Motor neuron (in vitro differentiated cells): ENCODE data around the gene LONP1. TPM values are rescaled to one million over a fixed set of nuclear protein-coding genes. Genes with fewer than 3 reads are reported as not detected.
"Not testable (repeated sequence)": the region's sequence is repeated elsewhere in the genome, so short reads cannot be mapped to it uniquely, and the experiment has no call there.

Source experiments
- ATAC-seq, 8 experiments: fragments of 200-7000 bp; cut with Tn5 transposase; replicated peaks in 6 of 8; 2 replicates each; pipeline ENCODE4 v1.8.0; 2021; ENCODE audit warnings: mild to moderate bottlenecking in 8 of 8, moderate library complexity in 8 of 8
- H3K27ac ChIP-seq, 2 donors: fragments of 250-450 bp; sonication (Bioruptor Pico); 2 replicates each; pipeline ENCODE4 v1.9.0; 2021; ENCODE audit warnings: antibody characterized with exemption in 2 of 2, mild to moderate bottlenecking in 2 of 2, moderate library complexity in 1 of 2
- H3K4me1 ChIP-seq, 2 donors: fragments of 250-450 bp; sonication (Bioruptor Pico); replicated peaks in 1 of 2; 2 replicates each; pipeline ENCODE4 v1.6.1; 2021; ENCODE audit warnings: antibody characterized with exemption in 2 of 2, mild to moderate bottlenecking in 2 of 2, moderate library complexity in 1 of 2
- H3K4me3 ChIP-seq, 5 donors: fragments of 250-450 bp; sonication (Bioruptor Pico); 2 replicates each; pipeline ENCODE4 v1.9.0; 2021; ENCODE audit warnings: antibody characterized with exemption in 5 of 5, mild to moderate bottlenecking in 5 of 5, moderate library complexity in 4 of 5
- WGBS, 10 experiments: fragments of 450-650 bp; shearing (Covaris generic); methylation state at CpG; one replicate each; pipeline ENCODE4 v1.0.0; 2022; 5-methylcytosine and 5-hydroxymethylcytosine counted together
- in situ Hi-C, 9 experiments: fragments of 400-800 bp; cut with MboI; loops; one replicate each; pipeline ENCODE4 v1.15.0; 2021; ENCODE audit warnings: low sequenced_read_pairs in 9 of 9, low pct_unique_long_range_greater_than_20kb in 2 of 9; ENCODE audit not compliant: unreplicated experiment in 9 of 9
- total RNA-seq, 8 experiments: library from RNA; unstranded; fragments of 300-600 nt; gene quantifications; 2 replicates each; pipeline versions ENCODE4 v1.2.3 to v1.2.4, GENCODE V29; 2022

The LONP1 gene
- total RNA-seq, result 100 to 1,000 TPM in 1 of 8 experiments, 10 to 100 TPM in 7; 49.8 to 109 (median 94.9) TPM

GRCh38 chr19:5719961-5720790 is at the start of gene LONP1, which contains the start of gene CATSPERD:
Gene LONP1 (minus strand): TSS chr19:5720146. CDS start chr19:5720132, 14 bp downstream.
Gene CATSPERD (plus strand): TSS chr19:5720637. CDS start chr19:5720738, 101 bp downstream.
- H3K4me1 ChIP-seq, result peaks cover 12 to 19% of the 10 kb centered on the region in 2 donors
- ATAC-seq, result peak; percentile 83 to 95 (median 86)
- H3K27ac ChIP-seq, result peak within 1 kb of the TSS; percentile 95 to 97
- WGBS, 10 experiments, result 0 to 10% (median 1%) methylated on average over 1 to 26 of the region's 90 CpGs; no CpG with 5 or more reads in 4 of the 10 experiments
- H3K4me3 ChIP-seq, result peak within 1 kb of the TSS; percentile 47 to 82 (median 62)
- in situ Hi-C loops, result no loop called here

- Histone ChIP-seq H3K27ac (no peak overlapping the region), H3K4me1 (no peaks in the 10 kb centered on the region), H3K4me3 (no peak overlapping the region)
- WGBS, 10 experiments, result 77 to 100% (median 93%) methylated on average over 1 to 10 of the region's 10 CpGs; no CpG with 5 or more reads in 2 of the 10 experiments
- in situ Hi-C loops, result no loop called here
- no peak for ATAC-seq
Observed at GRCh38 chr19:5767949-5768348, 48.0 kb upstream of the LONP1 start.

DNA sequence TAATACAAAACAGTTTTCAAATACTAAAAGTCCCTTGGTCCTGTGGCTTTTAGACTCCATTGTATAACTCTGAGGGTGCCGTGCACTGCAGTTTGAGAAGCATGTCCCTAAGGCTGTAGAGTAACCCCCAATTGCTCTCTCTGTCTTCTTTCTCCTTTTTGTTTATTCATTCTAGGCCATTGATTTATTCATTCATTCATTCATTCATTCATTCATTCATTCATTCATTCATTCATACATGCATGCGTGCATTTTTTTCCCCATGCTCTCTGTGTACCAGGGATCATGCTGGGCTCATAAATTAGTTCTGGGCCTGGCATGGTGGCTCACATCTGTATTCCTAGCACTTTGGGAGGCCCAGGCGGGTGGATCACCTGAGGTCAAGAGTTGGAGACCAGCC is 45.3 kb upstream of the LONP1 start:
- no peak overlapping the region for H3K4me3 ChIP-seq
- no peaks in the 10 kb centered on the region for H3K4me1 ChIP-seq
- no peak overlapping the region for H3K27ac ChIP-seq
- no peak for ATAC-seq
- in situ Hi-C loops, result no loop called here
- 67 to 100% (median 93%) methylated on average over 1 to 3 of the region's 3 CpGs; no CpG with 5 or more reads in 5 of the 10 experiments for WGBS, 10 experiments

DNA sequence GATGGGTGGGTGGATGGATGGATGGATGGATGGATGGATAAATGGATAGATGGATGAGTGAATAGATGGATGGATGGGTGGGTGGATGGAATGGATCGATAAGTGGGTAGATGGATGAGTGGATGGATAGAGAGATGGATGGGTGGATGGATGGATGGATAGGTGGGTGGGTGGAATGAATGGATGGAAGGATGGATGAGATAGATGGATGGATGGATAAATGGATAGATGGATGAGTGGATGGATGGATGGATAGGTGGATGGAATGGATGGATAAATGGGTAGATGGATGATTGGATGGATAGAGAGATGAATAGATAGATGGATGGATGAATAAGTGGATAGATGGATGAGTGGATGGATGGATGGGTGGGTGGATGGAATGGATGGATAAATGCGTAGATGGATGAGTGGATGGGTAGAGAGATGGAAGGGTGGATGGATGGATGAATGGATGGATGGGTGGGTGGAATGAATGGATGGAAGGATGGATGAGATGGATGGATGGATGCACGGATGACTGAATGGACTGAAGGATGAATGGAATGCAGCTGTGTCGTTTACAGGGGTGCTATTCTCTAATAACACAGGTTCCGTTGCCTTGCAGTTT is 42.8 kb upstream of the LONP1 start:
- no peak overlapping the region for H3K27ac ChIP-seq
- H3K4me3 ChIP-seq, result no peak overlapping the region
- in situ Hi-C loops, result no loop called here
- H3K4me1 ChIP-seq, result no peaks in the 10 kb centered on the region
- ATAC-seq, result no peak
- 56 to 92% (median 77%) methylated on average over 1 to 5 of the region's 5 CpGs for WGBS, 10 experiments

DNA sequence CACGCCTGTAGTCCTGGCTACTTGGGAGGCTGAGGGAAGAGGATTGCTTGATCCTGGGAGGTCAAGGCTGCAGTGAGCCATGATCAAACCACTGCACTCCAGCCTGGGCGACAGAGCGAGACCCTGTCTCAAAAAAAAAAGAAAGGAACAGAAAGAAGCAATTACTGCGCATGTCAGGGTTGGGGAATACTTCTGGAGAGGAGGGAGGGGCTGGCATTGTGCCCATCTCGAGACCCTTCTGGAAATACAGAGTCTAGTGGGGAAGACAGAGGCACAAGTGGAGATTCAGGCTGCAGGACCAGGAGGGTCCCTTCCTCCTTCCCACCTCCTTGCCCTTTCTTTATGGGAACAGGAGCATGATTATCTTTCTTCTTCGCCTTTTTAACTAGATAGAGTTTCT is 33.8 kb upstream of the LONP1 start:
- 0 to 86% (median 68%) methylated on average over 1 to 3 of the region's 6 CpGs; no CpG with 5 or more reads in 3 of the 10 experiments for WGBS, 10 experiments
- no peaks in the 10 kb centered on the region for H3K4me1 ChIP-seq
- ATAC-seq, result no peak
- no peak overlapping the region for H3K27ac ChIP-seq
- in situ Hi-C loops, result no loop called here
- H3K4me3 ChIP-seq, result no peak overlapping the region

DNA sequence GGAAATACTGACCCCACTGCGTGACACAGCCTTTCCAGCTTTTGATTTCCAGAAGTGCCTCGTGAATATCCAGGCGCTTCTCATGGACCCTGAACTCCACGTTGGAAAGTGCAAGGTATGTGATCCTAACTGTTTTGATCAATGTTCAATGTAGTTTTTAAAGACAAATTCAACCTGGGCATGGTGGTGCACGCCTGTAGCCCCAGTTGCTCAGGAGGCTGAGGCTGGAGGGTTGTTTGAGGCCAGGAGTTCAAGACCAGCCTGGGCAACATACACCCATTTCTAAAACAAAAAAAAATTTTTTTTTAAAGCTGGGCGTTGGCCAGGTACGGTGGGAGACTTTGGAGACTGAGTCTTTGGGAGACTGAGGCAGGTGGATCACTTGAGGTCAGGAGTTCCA is 31.8 kb upstream of the LONP1 start:
- 21 to 100% (median 82%) methylated on average over 2 to 7 of the region's 7 CpGs; no CpG with 5 or more reads in 2 of the 10 experiments for WGBS, 10 experiments
- Histone ChIP-seq H3K27ac (no peak overlapping the region), H3K4me1 (no peaks in the 10 kb centered on the region), H3K4me3 (no peak overlapping the region)
- in situ Hi-C loops, result no loop called here
- ATAC-seq, result no peak

GRCh38 chr19:5749505-5749904 is 29.6 kb upstream of the LONP1 start:
- no peak for ATAC-seq
- no peak overlapping the region for H3K4me3 ChIP-seq
- in situ Hi-C loops, result no loop called here
- no peaks in the 10 kb centered on the region for H3K4me1 ChIP-seq
- no peak overlapping the region for H3K27ac ChIP-seq
- 33 to 100% (median 75%) methylated on average over 1 to 5 of the region's 5 CpGs for whole genome bisulfite sequencing, 10 experiments

DNA sequence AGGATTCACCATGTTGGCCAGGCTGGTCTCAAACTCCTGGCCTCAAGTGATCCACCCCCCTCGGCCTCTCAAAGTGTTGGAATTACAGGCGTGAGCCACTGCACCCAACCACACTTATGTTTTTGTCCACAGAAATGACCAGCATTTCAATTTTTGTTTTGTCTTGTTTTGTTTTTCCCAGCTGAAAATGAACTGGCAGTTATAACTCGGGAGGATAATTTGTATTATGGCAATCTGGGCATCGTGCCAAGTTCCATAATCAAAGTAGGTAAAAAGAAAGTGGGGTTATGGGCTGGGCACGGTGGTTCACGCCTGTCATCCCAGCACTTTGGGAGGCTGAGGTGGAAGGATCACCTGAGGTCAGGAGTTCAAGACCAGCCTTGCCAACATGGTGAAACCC is 29.0 kb upstream of the LONP1 start:
- 17 to 92% (median 66%) methylated on average over 1 to 4 of the region's 6 CpGs; no CpG with 5 or more reads in 2 of the 10 experiments for WGBS, 10 experiments
- H3K27ac ChIP-seq, H3K4me1 ChIP-seq, H3K4me3 ChIP-seq, ATAC-seq, in situ Hi-C loops: not testable (repeated sequence)

- H3K27ac ChIP-seq, H3K4me1 ChIP-seq, in situ Hi-C loops, ATAC-seq, H3K4me3 ChIP-seq: not testable (repeated sequence)
- 55 to 94% (median 68%) methylated on average over 2 to 9 of the region's 10 CpGs; no CpG with 5 or more reads in 4 of the 10 experiments for WGBS, 10 experiments
Observed at GRCh38 chr19:5744999-5745398, 25.1 kb upstream of the LONP1 start.

GRCh38 chr19:5743630-5744029 is 23.7 kb upstream of the LONP1 start:
- Histone ChIP-seq H3K4me3 (no peak overlapping the region), H3K27ac (no peak overlapping the region), H3K4me1 (no peaks in the 10 kb centered on the region)
- ATAC-seq, result peak in 2 of 8 experiments; percentile 74 to 97
- in situ Hi-C loops, result no loop called here

GRCh38 chr19:5742051-5742450 is 22.1 kb upstream of the LONP1 start:
- in situ Hi-C loops, result no loop called here
- Histone ChIP-seq H3K4me3 (no peak overlapping the region), H3K4me1 (no peaks in the 10 kb centered on the region), H3K27ac (no peak overlapping the region)
- 36 to 91% (median 85%) methylated on average over 3 to 17 of the region's 19 CpGs; no CpG with 5 or more reads in 3 of the 10 experiments for whole genome bisulfite sequencing, 10 experiments
- no peak for ATAC-seq

GRCh38 chr19:5738423-5738822 is 18.5 kb upstream of the LONP1 start:
- in situ Hi-C loops, result no loop called here
- no peak overlapping the region for H3K4me3 ChIP-seq
- no peak overlapping the region for H3K27ac ChIP-seq
- peak in 2 of 8 experiments; percentile 30 to 34 for ATAC-seq
- 29 to 100% (median 83%) methylated on average over 1 to 7 of the region's 8 CpGs; no CpG with 5 or more reads in 3 of the 10 experiments for WGBS, 10 experiments
- H3K4me1 ChIP-seq, result no peaks in the 10 kb centered on the region

- H3K4me1 ChIP-seq, H3K27ac ChIP-seq, in situ Hi-C loops, H3K4me3 ChIP-seq, ATAC-seq: not testable (repeated sequence)
- WGBS, 10 experiments, result 50 to 100% (median 73%) methylated on average over 1 to 2 of the region's 2 CpGs; no CpG with 5 or more reads in 2 of the 10 experiments
Observed at GRCh38 chr19:5733172-5733571, 13.2 kb upstream of the LONP1 start.
